Keratinocyte (primary cell): ENCODE results near the gene TMEM258.

Experiments used
- EZH2 ChIP-seq: IDR thresholded peaks from one replicate; pipeline ENCODE4 v1.6.1; 2012; ENCODE audit warnings: inconsistent platforms, mild to moderate bottlenecking, low read length, moderate library complexity
- TF ChIP-seq, protein P1 (sequence below), 3 experiments: IDR thresholded peaks in 1 of 3; conservative IDR thresholded peaks in 1 of 3; optimal IDR thresholded peaks in 1 of 3; 2 replicates in 2 of 3; 3 replicates in 1 of 3; pipeline versions ENCODE3 to v1.5.1; 2011; ENCODE audit warnings: low read length in 3 of 3, mild to moderate bottlenecking in 3 of 3, moderate library complexity in 2 of 3, control low read depth in 1 of 3, inconsistent platforms in 1 of 3; ENCODE audit not compliant: insufficient read depth in 2 of 3; ENCODE audit errors: extremely low read depth in 1 of 3

DNA sequence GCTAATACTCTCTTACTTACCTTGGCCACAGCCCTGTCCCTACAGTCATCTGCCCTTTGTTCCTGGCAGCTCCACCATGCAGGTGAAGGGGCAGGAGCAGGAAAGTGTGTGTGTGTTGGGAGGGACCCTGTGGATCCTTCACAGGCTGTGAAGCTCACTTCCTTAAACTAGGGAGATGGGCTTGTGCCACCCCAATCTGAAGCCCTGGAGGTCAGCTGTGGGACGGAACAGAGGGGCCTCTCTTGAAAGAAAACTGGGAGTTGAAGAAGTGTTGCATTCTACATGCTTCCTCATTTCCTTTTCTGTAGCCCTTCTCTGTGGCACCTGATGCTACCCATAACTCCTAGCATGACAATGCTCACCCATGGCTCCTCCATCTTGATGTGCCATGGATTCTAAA lies 12.7 kb upstream of the TMEM258 start:
- TF ChIP-seq, protein P1, sequence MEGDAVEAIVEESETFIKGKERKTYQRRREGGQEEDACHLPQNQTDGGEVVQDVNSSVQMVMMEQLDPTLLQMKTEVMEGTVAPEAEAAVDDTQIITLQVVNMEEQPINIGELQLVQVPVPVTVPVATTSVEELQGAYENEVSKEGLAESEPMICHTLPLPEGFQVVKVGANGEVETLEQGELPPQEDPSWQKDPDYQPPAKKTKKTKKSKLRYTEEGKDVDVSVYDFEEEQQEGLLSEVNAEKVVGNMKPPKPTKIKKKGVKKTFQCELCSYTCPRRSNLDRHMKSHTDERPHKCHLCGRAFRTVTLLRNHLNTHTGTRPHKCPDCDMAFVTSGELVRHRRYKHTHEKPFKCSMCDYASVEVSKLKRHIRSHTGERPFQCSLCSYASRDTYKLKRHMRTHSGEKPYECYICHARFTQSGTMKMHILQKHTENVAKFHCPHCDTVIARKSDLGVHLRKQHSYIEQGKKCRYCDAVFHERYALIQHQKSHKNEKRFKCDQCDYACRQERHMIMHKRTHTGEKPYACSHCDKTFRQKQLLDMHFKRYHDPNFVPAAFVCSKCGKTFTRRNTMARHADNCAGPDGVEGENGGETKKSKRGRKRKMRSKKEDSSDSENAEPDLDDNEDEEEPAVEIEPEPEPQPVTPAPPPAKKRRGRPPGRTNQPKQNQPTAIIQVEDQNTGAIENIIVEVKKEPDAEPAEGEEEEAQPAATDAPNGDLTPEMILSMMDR (optimal IDR thresholded peaks at IDR 0.05 in 1 of 3, IDR thresholded peaks at IDR 0.05 in 1 of 3, conservative IDR thresholded peaks at IDR 0.05 in 1 of 3; ENCODE audit: extremely low read depth in 1 of 3, insufficient read depth in 2 of 3, low read length in 3 of 3) = no peak
- no peak for TF ChIP-seq EZH2
